ENCODE data around the gene SF3A1. TPM values are rescaled to one million over a fixed set of nuclear protein-coding genes. Genes with fewer than 3 reads are reported as not detected.

Gene SF3A1
- total RNA-seq, 1 donor from 2014 or later = 308 TPM

DNA sequence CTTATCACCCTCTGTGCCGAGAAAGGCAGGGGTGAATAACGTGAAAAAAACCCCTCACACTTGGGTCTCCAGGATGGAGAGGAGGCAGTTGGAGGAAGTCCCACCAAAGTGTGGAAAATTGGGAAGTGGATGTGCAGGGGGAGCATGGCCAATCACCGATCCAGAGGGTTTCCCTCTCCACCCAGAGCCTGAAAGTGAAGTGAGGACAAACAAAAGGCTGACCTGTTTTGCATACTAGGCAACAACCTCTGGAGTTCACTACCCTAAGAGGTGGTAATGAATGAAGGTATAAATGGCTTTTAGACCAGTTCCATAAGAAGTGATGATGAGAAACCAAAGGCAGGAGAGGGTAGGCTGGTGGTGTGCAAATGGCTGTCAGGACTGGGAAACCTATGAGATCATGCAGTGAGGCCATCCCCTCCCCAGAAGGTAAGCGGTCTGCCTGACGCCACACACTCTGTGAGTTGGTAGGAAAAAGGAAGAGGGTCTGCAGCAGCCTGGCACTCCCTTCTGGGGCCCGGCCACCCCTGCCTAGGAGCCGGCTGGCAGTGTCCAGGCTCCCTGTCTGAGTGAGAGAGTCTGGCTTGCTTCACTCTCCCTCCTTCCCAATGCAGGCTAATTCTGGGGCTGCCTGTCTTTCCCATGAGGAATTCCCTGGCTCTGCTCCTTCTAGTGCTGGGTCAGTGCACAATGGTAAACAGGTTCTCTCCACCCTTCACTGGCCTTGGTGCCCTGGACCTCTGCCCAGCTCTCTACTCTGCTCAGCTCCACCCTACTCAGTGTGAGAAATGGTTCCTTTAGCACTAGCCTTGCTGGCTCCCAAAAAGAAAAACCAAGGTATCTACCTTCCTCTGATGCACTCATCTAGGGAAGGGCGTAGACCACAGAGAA is 45.6 kb downstream of the SF3A1 start:
- Mint-ChIP-seq H3K36me3 (ENCODE audit: low read depth) (peaks cover 12% of the 10 kb centered on the region), H3K27ac (peak overlapping the region; percentile 53), H3K9me3 (no peaks in the 10 kb centered on the region), H3K4me3 (peak overlapping the region; percentile 50), H3K27me3 (ENCODE audit: insufficient read depth) (no peaks in the 10 kb centered on the region), H3K4me1 (ENCODE audit: low read depth) (peaks cover 91% of the 10 kb centered on the region)
- DNase-seq (ENCODE audit: low spot score) = no peak
- intact Hi-C loops (cut with micrococcal nuclease) = no loop called here

DNA sequence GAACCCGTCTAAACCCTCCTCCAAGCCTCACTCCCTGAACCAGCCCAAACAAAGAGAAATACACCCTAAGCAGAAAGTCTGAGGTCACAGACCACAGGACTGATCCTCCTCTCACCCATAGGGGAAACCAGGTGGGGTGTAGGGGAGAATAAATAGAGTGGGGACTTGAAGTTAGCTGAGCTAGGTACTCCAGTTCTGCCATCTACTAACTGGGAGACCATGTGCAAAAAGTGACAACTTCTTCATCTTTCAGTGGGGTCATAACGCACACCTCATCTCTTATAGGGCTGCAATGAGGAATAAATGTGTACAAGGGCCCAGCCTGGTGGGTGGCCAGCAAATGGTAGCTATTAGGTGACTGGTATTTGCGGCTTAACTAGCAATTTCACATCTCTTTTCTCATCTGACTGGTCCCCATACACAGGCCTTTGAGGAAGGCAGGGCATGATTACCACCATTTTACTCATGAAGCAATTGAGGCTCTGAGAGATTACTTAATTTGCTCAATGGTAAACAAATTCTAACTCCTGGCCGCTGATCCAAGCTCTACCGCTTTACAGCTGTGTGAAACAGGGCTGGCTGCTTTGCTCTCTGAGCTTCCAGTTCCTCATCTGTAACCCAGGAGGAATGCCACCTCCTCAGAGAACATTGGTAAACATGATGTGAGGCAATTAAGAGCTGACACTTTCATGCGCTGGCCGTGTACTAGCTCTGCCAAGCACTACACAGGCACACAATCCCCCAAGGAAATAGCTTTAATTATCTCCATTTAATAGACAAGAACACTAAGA is 46.5 kb downstream of the SF3A1 start:
- H3K27ac Mint-ChIP-seq = peak overlapping the region; percentile 81
- DNase-seq (ENCODE audit: low spot score) = no peak
- intact Hi-C loops (cut with micrococcal nuclease) = loop anchor here (5.0 kb wide), 1 partner anchor 77 kb away; the partner anchor contains the start of gene RNF215
- H3K9me3 Mint-ChIP-seq = no peaks in the 10 kb centered on the region
- H3K36me3 Mint-ChIP-seq (ENCODE audit: low read depth) = peaks cover 12% of the 10 kb centered on the region
- H3K4me3 Mint-ChIP-seq = peak overlapping the region; percentile 50
- no peaks in the 10 kb centered on the region for H3K27me3 Mint-ChIP-seq (ENCODE audit: insufficient read depth)
- peaks cover 91% of the 10 kb centered on the region for H3K4me1 Mint-ChIP-seq (ENCODE audit: low read depth)

DNA sequence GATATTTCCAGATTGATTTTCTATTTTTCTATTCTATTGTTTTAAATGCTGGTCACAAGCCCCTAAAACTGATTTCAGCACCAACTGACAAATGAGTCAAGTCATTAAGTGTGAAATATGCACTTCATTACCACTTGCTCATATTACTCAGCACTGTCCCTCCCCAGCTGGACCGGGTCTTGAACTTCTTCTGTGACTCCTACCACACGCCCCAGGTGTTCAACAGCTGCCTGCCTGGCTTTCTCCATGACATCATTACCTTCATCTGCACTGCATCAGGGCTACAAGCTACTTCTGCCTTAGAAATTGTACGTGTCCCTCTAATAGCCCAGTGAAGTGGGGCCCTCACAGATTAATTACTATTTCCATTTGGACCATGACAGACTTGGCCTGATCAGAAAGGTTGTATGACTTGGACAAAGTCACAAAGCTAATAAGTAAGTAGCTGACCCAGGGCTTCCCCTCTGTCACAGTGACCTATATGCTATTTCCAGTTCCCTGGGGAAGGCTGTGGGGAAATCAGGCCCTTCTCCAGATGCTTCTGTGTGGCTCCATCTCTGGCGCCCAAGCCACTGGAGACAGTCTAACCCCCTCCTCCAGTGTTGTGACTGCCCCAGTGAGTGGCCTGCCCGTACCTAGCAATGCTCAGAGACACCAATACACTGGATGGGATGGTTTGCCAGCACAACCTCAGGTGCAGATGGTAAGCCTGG is 48.0 kb downstream of the SF3A1 start:
- H3K4me3 Mint-ChIP-seq = peak overlapping the region; percentile 3
- H3K27ac Mint-ChIP-seq = peak overlapping the region; percentile 70
- H3K4me1 Mint-ChIP-seq (ENCODE audit: low read depth) = peaks cover 90% of the 10 kb centered on the region
- no peaks in the 10 kb centered on the region for H3K27me3 Mint-ChIP-seq (ENCODE audit: insufficient read depth)
- no peak for DNase-seq (ENCODE audit: low spot score)
- no peaks in the 10 kb centered on the region for H3K9me3 Mint-ChIP-seq
- H3K36me3 Mint-ChIP-seq (ENCODE audit: low read depth) = peaks cover 11% of the 10 kb centered on the region
- intact Hi-C loops (cut with micrococcal nuclease) = loop anchor here (5.0 kb wide), 1 partner anchor 79 kb away; the partner anchor contains the start of gene RNF215

DNA sequence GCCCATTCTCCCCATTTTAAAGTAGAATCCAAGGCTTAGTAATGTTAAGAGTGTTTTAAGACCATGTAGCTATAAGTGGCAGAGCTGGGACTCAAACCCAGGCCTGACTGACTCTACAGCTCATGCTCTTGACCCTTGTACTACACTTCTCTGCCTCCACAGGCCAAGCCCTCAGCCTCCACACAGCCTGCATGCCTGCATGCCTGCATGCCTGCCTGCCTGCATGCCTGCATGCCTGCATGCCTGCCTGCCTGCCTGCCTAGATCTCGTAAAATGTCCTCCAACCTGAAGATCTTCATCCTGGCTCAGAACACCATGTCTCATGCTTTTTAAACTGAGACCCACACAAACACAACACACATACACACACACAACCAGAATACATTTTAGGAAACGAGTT is 48.6 kb downstream of the SF3A1 start:
- H3K36me3 Mint-ChIP-seq (ENCODE audit: low read depth) = peaks cover 16% of the 10 kb centered on the region
- no peak for DNase-seq (ENCODE audit: low spot score)
- intact Hi-C loops (cut with micrococcal nuclease) = loop anchor here (5.0 kb wide), 1 partner anchor 79 kb away; the partner anchor contains the start of gene RNF215
- H3K27me3 Mint-ChIP-seq (ENCODE audit: insufficient read depth) = no peaks in the 10 kb centered on the region
- no peaks in the 10 kb centered on the region for H3K9me3 Mint-ChIP-seq
- peak overlapping the region; percentile 70 for H3K27ac Mint-ChIP-seq
- H3K4me1 Mint-ChIP-seq (ENCODE audit: low read depth) = peaks cover 94% of the 10 kb centered on the region
- H3K4me3 Mint-ChIP-seq = peak overlapping the region; percentile 3

DNA sequence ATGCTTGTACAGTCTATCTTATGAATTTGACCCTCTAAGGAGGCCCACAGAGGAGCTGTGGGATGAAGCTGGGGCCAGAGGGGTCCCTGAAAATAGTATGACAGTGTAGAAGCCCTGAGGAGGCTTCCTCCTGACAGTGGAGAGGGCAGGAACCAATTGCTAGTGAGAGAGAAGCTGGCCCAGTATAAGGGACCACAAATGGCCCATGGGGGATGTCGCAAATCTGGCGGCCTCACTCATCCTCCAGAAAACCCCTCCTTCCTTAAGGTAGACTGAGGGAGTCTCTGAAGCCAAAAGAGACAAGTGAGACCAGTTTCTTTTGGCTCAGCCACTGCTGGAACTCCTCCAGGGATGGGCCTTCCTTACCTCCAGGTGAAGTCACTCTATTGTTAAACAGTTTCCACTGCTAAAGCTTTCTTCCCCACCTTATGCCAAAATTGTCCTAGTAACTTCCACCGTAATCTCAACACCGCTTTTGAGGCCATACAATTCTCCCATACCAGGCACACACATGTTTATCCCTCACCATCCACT is 49.6 kb downstream of the SF3A1 start:
- Mint-ChIP-seq H3K27me3 (ENCODE audit: insufficient read depth) (no peaks in the 10 kb centered on the region), H3K9me3 (no peaks in the 10 kb centered on the region), H3K4me1 (ENCODE audit: low read depth) (peaks cover 94% of the 10 kb centered on the region), H3K27ac (peak overlapping the region; percentile 95), H3K36me3 (ENCODE audit: low read depth) (peaks cover 20% of the 10 kb centered on the region), H3K4me3 (peak overlapping the region; percentile 77)
- DNase-seq (ENCODE audit: low spot score) = no peak
- intact Hi-C loops (cut with micrococcal nuclease) = loop anchor here (5.0 kb wide), 1 partner anchor 80 kb away; the partner anchor contains the start of gene RNF215

DNA sequence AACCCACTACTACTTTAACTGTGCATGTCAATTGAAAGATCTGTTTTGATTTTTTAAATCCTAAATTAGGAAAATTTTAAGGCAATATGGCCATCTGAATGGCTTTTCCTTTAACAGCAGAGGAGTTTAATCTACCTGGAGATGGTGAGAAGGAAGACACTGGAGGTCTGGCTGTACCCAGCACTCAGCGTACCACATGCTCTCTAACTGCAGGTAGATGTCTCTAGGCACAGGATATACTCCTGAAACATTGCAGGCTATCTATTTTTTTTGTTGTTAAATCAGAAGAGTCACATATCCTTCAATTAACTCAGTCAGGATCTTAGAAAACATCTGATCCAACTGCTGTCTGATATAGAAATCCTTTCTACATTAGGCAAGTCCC is 50.1 kb downstream of the SF3A1 start:
- Mint-ChIP-seq H3K9me3 (no peaks in the 10 kb centered on the region), H3K4me3 (peak overlapping the region; percentile 77), H3K4me1 (ENCODE audit: low read depth) (peaks cover 94% of the 10 kb centered on the region), H3K36me3 (ENCODE audit: low read depth) (peaks cover 20% of the 10 kb centered on the region), H3K27ac (peak overlapping the region; percentile 95), H3K27me3 (ENCODE audit: insufficient read depth) (no peaks in the 10 kb centered on the region)
- intact Hi-C loops (cut with micrococcal nuclease) = loop anchor here (1.0 to 5.0 kb wide), 4 partner anchors 9 to 81 kb away; partner anchors contain the start of genes CASTOR1, RNF215 and SF3A1
- no peak for DNase-seq (ENCODE audit: low spot score)

DNA sequence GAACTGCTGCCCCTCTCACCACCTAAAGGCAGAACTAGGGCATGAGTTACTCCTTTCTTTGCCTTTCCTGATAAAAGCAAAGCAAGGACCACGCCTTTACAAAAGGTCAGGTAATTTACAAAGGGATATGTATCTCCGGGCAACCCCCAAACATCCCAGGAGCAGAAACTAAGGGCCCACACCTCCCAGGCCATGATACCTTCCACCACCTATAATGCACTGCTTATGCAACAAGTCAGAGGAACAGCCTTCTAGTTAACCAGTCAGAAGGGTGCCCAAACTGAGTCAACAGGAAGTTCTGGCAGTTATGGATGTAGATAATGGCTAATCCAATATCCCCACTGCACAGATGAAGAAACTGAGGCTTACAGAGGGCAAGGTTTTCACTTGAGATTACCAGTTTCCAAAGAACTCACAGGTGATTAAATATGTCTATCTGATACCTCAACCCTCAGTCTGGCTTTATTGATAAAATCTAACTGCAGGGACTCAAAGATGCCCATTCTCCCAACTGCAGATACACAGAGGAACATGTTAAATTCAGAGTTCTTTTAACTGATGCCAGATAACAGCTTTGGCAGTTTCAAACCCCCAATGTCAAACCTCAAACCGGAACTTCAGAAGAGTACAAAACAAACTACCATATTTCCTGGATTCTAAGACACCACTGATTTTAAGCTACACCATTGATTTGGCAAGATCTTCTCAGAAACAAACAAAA is 50.6 kb downstream of the SF3A1 start:
- H3K27me3 Mint-ChIP-seq (ENCODE audit: insufficient read depth) = no peaks in the 10 kb centered on the region
- DNase-seq (ENCODE audit: low spot score) = no peak
- peak overlapping the region; percentile 95 for H3K27ac Mint-ChIP-seq
- intact Hi-C loops (cut with micrococcal nuclease) = loop anchor here (1.0 to 5.0 kb wide), 5 partner anchors 9 to 81 kb away; partner anchors contain the start of genes CASTOR1, RNF215 and SF3A1
- H3K4me1 Mint-ChIP-seq (ENCODE audit: low read depth) = peaks cover 94% of the 10 kb centered on the region
- peaks cover 20% of the 10 kb centered on the region for H3K36me3 Mint-ChIP-seq (ENCODE audit: low read depth)
- no peaks in the 10 kb centered on the region for H3K9me3 Mint-ChIP-seq
- H3K4me3 Mint-ChIP-seq = peak overlapping the region; percentile 77

DNA sequence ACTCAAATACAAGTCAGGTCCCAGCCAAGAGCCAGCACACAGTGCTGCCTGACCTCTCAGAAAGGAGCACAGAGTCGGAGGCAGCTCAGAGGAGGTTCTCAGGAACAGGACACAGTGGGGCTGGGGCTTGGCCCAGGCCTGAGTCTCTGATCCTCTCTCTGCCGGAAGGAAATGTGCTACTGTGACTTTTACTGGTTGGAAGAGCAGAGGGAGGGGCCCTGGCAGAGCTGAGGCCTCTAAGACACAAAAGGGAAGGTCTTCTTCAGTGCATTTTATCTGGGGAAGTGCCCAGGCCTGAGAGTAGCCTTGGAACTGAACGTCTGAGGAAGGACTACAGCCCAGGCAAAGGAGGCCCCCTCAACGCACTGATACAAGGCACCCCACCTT is 51.2 kb downstream of the SF3A1 start:
- peaks cover 93% of the 10 kb centered on the region for H3K4me1 Mint-ChIP-seq (ENCODE audit: low read depth)
- H3K27ac Mint-ChIP-seq = peak overlapping the region; percentile 95
- peaks cover 23% of the 10 kb centered on the region for H3K36me3 Mint-ChIP-seq (ENCODE audit: low read depth)
- H3K9me3 Mint-ChIP-seq = no peaks in the 10 kb centered on the region
- no peaks in the 10 kb centered on the region for H3K27me3 Mint-ChIP-seq (ENCODE audit: insufficient read depth)
- intact Hi-C loops (cut with micrococcal nuclease) = loop anchor here (1.0 to 5.0 kb wide), 2 partner anchors 22 to 82 kb away; partner anchors contain the start of gene RNF215
- DNase-seq (ENCODE audit: low spot score) = peak; percentile 68
- H3K4me3 Mint-ChIP-seq = peak overlapping the region; percentile 77

DNA sequence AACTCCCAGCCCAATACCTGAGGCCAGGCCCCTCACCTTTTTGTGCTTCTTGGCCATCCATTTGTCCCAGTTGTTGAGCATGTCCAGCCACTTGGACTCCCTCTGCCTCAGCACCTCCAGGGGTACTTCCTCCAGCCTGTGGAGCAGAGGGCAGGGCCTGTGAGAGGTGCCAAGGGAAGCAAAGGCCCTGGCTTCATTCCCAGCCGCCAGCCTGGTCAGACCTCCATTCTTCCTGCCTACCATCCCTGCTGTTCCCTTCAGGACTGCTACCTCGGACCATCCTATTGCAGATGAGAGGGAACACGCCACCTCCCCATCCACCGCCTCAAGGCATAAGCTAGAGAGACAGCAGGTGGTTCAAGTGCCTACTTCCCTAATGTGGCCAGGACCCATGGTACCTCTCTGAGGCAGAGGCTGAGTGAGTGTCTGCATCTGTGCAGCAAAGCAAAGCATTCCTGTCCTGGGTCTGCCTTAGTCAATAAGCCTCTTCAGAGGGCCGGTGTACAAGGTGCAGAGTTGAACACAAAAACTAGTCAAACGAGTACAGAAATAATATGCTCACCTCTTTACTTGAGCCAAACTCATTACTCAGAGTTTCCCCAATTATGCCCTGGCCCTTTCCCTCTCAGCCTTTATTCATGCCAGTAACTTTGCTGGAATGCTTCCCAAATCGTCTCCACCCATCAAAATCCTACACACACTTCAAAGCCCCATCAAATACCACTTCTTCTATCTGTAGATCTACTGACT is 52.0 kb downstream of the SF3A1 start:
- DNase-seq (ENCODE audit: low spot score) = no peak
- Mint-ChIP-seq H3K4me1 (ENCODE audit: low read depth) (peaks cover 84% of the 10 kb centered on the region), H3K27ac (peak overlapping the region; percentile 95), H3K4me3 (peak overlapping the region; percentile 77), H3K27me3 (ENCODE audit: insufficient read depth) (no peaks in the 10 kb centered on the region), H3K9me3 (no peaks in the 10 kb centered on the region), H3K36me3 (ENCODE audit: low read depth) (peaks cover 21% of the 10 kb centered on the region)
- intact Hi-C loops (cut with micrococcal nuclease) = loop anchor here (1.0 to 5.0 kb wide), 2 partner anchors 23 to 83 kb away; partner anchors contain the start of gene RNF215

DNA sequence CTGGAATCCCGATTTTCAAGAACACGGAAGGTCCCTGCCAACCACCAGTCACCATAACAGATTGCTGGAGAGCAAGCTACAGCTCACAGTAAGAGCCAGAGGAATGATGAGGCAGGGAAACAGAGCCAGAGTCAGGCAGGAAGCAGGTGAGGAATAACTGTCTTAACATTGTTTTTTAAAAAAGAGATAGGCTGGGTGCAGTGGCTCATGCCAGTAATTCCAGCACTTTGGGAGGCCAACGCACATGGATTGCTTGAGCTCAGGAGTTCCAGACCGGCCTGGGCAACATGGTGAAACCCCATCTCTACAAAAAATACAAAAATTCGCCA is 53.9 kb downstream of the SF3A1 start:
- Mint-ChIP-seq H3K27me3 (ENCODE audit: insufficient read depth) (no peaks in the 10 kb centered on the region), H3K36me3 (ENCODE audit: low read depth) (peaks cover 27% of the 10 kb centered on the region), H3K27ac (peak overlapping the region; percentile 91), H3K4me3 (peak overlapping the region; percentile 45), H3K9me3 (no peaks in the 10 kb centered on the region), H3K4me1 (ENCODE audit: low read depth) (peaks cover 81% of the 10 kb centered on the region)
- DNase-seq (ENCODE audit: low spot score) = no peak
- intact Hi-C loops (cut with micrococcal nuclease) = no loop called here
